ENCODE data around the gene RRAS2.
"Not testable (repeated sequence)": the region's sequence is repeated elsewhere in the genome, so short reads cannot be mapped to it uniquely, and the experiment has no call there.

Gene RRAS2

DNA sequence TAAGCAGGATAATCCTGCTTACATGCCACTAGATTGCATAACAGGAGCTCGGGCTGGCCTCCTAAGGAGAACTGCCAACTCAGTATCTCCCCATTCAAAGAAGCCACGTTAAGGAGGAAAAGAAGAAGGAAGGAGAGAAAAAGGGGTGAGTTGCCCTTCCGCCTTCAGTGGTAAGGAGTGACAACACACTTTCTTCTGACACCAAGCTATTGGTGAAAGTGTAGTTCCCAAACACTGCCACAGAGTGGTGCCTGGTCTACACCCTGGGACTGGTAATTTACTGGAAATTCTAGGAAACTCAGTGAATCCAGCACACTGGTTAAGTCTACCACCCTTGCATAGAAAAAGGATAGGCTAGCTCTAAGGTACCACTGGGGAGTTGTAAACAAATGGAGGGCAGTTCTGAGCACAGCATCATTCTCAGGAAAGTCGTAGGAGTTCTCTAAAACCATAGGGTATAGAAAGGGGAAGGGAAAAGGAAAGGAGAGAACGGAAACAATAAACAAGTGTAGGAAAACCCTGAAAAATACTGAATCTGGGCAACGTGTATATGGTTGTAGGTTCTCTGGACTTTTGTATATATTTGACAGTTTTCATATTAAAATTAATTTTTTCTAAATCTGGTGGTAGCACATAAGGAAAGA is 58.2 kb downstream of the RRAS2 start:
- H3K4me3 ChIP-seq (ENCODE audit: low read depth, low read length) = no peak overlapping the region
- DNase-seq (ENCODE audit: low read depth) = no peak
- TF ChIP-seq, protein P1, sequence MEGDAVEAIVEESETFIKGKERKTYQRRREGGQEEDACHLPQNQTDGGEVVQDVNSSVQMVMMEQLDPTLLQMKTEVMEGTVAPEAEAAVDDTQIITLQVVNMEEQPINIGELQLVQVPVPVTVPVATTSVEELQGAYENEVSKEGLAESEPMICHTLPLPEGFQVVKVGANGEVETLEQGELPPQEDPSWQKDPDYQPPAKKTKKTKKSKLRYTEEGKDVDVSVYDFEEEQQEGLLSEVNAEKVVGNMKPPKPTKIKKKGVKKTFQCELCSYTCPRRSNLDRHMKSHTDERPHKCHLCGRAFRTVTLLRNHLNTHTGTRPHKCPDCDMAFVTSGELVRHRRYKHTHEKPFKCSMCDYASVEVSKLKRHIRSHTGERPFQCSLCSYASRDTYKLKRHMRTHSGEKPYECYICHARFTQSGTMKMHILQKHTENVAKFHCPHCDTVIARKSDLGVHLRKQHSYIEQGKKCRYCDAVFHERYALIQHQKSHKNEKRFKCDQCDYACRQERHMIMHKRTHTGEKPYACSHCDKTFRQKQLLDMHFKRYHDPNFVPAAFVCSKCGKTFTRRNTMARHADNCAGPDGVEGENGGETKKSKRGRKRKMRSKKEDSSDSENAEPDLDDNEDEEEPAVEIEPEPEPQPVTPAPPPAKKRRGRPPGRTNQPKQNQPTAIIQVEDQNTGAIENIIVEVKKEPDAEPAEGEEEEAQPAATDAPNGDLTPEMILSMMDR (IDR thresholded peaks at IDR 0.05; ENCODE audit: low read depth, low read length, missing control alignments) = peak; percentile 83

- no peak for DNase-seq (ENCODE audit: low read depth)
- TF ChIP-seq, protein P1 (IDR thresholded peaks at IDR 0.05; ENCODE audit: low read depth, low read length, missing control alignments) = no peak
- H3K4me3 ChIP-seq (ENCODE audit: low read depth, low read length) = no peak overlapping the region
These were observed 59.1 kb downstream of the RRAS2 start for GRCh38 chr11:14299921-14300320.

DNA sequence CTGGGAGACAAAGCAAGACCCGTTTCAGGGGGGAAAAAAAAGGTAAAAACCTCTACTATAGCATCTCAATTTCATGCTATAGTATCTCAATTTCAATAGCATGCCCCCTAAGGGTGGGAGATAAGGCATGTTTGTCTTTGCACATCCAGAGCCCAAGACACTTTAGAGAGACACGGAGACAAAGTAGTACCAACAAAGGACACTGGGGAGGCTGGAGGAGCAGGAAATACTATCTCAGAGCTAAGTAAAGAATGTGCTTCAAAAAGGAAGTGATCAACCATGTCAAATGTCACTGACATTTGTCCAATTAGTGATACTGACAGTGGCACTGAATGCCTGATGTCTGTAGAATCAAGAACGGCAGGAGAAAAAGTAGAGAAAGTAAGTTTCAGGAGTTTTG is 68.6 kb downstream of the RRAS2 start:
- H3K4me3 ChIP-seq (ENCODE audit: low read depth, low read length) = no peak overlapping the region
- DNase-seq (ENCODE audit: low read depth) = no peak
- TF ChIP-seq, protein P1 (IDR thresholded peaks at IDR 0.05; ENCODE audit: low read depth, low read length, missing control alignments) = no peak

- no peak overlapping the region for H3K4me3 ChIP-seq (ENCODE audit: low read depth, low read length)
- no peak for DNase-seq (ENCODE audit: low read depth)
These were observed 70.6 kb downstream of the RRAS2 start for GRCh38 chr11:14288189-14288935.

DNA sequence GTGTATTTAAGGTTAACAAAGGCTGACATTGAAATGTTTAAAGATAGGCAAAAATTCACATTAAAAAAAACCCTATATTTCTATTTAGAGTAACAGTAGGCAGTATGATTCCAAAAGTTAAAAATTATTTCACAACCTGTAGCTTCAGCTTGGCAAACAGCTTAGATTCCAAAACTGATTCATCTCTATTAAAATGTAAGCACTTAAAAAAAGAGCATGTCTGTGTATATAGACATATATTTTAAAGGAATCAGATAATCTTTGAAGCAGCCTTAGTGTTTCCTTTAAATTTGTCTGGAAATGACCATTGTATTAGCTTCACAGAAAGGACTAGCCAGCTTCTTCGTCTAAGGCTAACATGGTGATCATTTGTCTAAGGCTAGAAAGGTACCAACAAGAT is 80.1 kb downstream of the RRAS2 start:
- not testable (repeated sequence) for DNase-seq (ENCODE audit: low read depth); H3K4me3 ChIP-seq (ENCODE audit: low read depth, low read length)

More at GRCh38 chr11:14288189-14288935, 70.6 kb downstream of the RRAS2 start:
- TF ChIP-seq, protein P1 (IDR thresholded peaks at IDR 0.05; ENCODE audit: low read depth, low read length, missing control alignments) = no peak

- no peak overlapping the region for H3K4me3 ChIP-seq (ENCODE audit: low read depth, low read length)
- no peak for DNase-seq (ENCODE audit: low read depth)
- TF ChIP-seq, protein P1 (IDR thresholded peaks at IDR 0.05; ENCODE audit: low read depth, low read length, missing control alignments) = no peak
These were observed 83.9 kb downstream of the RRAS2 start for GRCh38 chr11:14275076-14275475.

DNA sequence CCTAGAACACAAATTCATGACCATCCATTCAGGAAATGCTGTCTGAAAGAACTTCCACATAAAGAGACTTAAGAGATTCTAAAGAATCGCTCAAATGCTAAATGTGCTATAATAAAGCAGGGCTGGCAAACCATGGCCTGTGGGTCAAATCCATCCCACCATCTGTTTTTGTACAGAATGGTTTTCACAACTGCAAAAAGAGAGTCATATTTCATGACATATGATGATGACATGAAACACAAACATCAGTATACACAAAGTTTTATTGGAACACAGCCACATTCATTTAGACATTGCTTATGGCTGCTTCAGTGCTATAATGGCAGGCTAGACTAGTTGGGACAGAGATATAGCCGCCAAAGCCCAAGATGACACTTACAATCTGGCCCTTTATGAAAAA is 85.1 kb downstream of the RRAS2 start:
- no peak overlapping the region for H3K4me3 ChIP-seq (ENCODE audit: low read depth, low read length)
- TF ChIP-seq, protein P1 (IDR thresholded peaks at IDR 0.05; ENCODE audit: low read depth, low read length, missing control alignments) = no peak
- no peak for DNase-seq (ENCODE audit: low read depth)

All from GM12864 (cell line).